Stimulated activated CD4-positive, alpha-beta T cell treated with anti-CD3 and anti-CD28 coated beads, Interleukin-4, amount 100 ng/mL, for 24 hours (primary cell): Measurements from ENCODE around the gene SCAF11.
"Not testable (repeated sequence)": the region's sequence is repeated elsewhere in the genome, so short reads cannot be mapped to it uniquely, and the experiment has no call there.

ENCODE experiments used
- DNase-seq: peaks from one replicate; pipeline ENCODE4 v3.0.0-alpha.2; 2020

Gene SCAF11, protein sequence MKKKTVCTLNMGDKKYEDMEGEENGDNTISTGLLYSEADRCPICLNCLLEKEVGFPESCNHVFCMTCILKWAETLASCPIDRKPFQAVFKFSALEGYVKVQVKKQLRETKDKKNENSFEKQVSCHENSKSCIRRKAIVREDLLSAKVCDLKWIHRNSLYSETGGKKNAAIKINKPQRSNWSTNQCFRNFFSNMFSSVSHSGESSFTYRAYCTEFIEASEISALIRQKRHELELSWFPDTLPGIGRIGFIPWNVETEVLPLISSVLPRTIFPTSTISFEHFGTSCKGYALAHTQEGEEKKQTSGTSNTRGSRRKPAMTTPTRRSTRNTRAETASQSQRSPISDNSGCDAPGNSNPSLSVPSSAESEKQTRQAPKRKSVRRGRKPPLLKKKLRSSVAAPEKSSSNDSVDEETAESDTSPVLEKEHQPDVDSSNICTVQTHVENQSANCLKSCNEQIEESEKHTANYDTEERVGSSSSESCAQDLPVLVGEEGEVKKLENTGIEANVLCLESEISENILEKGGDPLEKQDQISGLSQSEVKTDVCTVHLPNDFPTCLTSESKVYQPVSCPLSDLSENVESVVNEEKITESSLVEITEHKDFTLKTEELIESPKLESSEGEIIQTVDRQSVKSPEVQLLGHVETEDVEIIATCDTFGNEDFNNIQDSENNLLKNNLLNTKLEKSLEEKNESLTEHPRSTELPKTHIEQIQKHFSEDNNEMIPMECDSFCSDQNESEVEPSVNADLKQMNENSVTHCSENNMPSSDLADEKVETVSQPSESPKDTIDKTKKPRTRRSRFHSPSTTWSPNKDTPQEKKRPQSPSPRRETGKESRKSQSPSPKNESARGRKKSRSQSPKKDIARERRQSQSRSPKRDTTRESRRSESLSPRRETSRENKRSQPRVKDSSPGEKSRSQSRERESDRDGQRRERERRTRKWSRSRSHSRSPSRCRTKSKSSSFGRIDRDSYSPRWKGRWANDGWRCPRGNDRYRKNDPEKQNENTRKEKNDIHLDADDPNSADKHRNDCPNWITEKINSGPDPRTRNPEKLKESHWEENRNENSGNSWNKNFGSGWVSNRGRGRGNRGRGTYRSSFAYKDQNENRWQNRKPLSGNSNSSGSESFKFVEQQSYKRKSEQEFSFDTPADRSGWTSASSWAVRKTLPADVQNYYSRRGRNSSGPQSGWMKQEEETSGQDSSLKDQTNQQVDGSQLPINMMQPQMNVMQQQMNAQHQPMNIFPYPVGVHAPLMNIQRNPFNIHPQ (N-terminal part only)

DNA sequence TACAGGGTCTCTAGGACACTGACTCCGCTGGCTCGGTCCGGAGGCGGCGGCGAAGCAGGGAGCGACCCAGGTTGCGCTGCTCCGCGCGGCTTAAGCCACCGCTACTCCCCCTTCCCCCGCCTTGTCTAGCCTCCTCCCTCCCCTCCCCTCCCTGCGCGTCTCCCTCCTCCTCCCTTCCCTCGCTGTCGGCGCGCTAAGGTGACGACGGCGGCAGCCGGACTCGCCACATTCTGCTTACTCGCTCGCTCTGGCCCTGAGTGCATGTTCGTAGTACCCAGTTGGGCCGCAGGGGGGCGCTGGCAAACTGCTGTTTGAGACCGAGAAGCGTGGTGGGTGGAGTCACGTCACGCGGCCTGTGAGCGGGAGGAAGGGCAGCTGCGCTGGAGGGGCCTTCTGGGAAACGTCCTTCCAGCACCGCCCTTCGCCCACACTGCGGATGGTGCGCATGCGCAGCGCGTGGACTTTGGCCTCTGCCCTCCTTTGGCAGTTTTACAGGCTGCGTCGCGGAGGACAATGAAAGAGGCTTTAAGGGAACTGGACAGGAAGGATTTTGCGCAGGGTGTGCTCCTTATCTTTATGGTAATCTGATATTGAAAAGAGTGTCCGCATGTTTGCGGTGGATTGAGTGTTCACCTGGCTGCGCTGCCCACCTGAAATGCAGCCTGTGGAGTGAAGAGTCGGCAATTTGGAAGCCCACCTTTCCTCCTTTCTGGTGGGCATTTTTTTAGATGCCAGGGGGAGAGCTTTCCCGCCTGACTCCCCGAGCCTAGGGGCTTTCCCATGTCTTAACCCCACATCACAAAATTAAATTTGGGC, at the start of gene SCAF11:
Gene SCAF11, minus strand, starts transcription at position 107 of the 816 bp plus-strand sequence. CDS start 26,407 bp downstream, outside the sequence.
- peak; percentile 100 for DNase-seq

DNA sequence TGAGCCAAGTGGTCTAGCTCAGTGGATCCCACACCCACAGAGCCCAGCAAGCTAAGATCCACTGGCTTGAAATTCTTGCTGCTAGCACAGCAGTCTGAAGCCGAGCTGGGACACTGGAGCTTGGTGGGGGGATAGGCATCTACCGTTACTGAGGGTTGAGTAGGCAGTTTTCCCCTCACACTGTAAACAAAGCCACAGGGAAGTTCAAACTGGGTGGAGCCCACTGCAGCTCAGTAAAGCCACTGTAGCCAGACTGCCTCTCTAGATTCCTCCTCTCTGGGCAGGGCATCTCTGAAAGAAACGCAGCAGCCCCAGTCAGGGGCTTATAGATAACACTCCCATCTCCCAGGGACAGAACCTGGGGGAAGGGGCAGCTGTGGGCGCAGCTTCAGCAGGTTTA, 46.7 kb upstream of the SCAF11 start:
- DNase-seq = not testable (repeated sequence)

DNA sequence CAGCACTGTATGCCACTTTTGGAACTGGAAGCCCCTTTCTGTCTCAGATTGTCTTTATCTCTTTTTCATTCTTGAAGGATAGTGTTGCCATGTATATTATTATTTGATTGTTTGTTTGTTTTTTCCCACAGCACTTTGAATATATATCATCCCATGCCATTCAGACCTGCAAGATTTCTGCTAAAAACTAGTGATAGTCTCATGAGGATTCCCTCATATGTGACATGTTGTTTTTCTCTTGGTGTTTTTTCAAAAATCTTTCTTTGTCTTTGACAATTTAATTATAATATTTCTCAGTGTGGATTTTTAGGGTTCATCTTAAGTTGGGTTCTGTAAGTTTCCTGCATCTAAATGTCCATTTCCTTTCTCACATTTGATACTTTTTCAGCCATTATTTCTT, 36.8 kb upstream of the SCAF11 start:
- DNase-seq = no peak

DNA sequence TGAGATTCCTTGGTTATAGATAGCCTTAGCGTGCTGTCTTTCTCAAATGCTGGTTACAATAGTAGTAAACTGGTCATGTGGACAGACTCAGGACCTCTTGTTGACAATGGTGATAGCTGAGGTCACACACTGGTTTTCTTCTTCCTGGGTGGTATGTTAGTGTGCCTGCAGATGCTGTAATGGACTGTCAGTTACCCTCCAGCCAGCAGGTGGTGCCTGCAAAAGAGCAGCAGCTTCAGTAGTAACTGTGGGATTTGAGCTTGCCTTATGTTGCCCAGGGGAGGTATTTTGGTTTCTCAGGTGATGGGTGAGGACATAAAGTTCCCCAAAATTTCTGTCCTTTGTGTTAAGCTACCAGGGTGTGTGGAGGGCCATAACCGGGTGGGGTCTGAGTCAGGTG, 33.7 kb upstream of the SCAF11 start:
- DNase-seq = no peak

DNA sequence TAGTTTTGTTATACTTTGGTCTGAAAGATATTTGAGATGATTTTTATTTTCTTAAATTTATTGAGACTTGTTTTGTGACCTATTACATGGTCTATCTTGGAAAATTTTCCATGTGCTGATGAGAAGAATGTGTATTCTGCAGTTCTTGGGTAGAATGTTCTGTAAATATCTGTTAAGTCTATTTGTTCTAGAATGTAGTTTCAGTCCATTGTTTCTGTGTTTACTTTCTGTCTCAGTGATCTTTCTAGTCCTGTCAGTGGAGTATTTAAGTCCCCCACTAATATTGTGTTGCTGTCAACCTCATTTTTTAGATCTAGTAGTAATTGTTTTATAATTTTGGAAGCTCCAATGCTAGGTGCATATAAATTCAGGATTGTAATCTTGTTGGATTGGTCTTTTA, 30.4 kb upstream of the SCAF11 start:
- no peak for DNase-seq

DNA sequence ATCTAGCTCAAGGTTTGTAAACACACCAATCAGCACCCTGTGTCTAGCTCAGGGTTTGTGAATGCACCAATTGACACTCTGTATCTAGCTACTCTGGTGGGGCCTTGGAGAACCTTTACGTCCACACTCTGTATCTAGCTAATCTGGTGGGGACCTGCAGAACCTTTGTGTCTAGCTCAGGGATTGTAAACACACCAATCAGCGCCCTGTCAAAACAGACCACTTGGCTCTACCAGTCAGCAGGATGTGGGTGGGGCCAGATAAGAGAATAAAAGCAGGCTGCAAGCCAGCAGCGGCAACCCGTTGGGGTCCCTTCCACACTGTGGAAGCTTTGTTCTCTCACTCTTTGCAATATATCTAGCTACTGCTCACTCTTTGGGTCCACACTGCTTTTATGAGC, 28.3 kb upstream of the SCAF11 start:
- DNase-seq = not testable (repeated sequence)

DNA sequence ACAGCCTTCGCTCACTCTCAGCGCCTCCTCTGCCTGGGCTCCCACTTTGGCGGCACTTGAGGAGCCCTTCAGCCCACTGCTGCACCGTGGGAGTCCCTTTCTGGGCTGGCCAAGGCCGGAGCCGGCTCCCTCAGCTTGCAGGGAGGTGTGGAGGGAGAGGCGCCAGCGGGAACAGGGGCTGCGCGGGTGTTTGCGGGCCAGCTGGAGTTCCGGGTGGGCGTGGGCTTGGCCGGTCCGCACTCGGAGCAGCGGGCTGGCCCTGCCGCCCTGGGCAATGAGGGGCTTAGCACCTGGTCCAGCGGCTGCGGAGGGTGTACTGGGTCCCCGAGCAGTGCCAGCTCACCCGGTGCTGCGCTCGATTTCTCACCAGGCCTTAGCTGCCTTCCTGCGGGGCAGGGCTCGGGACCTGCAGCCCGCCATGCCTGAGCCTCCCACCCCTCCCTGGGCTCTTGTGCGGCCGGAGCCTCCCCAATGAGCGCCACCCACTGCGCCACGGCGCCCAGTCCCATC, 27.5 kb upstream of the SCAF11 start:
- DNase-seq = not testable (repeated sequence)

DNA sequence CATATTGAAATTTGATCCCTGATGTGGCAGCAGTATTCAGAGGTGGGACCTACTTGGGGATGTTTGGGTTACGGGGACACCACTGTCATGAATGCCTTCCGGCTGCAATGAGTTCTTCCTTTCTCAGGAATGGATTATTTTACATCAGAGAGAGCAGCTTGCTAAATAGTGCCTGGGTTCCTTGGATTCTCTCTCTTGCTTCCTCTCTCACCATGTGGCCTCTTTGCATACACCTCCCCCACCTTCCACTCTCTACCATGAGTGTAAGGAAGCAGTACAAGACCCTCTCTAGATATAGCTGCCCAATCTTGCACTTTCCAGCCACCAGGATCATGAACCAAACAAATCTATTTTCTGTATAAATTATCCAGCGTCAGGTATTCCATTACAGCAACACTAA, 15.4 kb upstream of the SCAF11 start:
- DNase-seq = no peak

DNA sequence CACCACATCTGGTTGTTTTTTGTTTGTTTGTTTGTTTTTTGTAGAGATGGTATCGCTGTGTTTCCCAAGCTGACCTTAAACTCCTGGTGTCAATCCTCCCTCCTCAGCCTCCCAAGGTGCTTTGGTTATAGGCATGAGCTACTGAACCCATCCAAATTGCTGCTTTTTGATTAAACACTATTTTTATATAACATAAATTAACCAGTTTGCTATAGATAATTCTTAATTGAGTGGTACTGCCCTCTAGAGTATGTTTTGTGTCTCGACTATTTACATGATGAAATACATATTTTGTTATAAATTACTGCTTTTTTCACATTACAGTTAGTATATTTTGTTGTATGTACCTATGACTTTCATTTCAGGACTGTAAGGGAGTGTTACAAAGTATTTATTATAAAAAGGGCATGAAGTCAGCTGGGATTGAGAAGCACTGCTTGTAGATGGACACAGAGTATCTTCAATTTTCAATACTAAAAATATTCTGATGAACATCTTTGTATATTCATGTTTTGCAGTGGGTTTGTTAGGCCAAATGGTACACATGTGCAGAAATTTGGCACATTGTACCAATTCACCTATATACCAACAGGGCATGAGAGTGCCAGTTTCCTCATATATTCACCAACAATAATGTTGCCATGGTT, 14.9 kb upstream of the SCAF11 start:
- no peak for DNase-seq

DNA sequence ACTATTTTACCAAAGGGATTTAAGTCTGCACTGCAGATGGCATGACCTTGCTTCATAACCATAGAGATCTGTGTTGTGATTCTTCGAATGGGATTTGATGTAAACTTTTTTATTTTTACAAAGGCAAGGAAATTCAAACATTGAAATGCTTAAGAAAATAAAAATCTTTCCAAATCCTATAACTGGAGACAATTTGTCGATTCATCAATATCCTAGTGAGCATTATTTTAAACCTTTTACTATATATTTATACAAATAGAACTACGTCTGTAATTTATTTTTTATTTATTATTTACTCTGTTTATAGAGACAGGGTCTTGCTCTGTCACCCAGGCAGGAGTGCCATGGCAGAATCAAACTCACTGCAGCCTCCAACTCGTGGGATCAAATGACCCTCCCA, 14.3 kb upstream of the SCAF11 start:
- DNase-seq = no peak

DNA sequence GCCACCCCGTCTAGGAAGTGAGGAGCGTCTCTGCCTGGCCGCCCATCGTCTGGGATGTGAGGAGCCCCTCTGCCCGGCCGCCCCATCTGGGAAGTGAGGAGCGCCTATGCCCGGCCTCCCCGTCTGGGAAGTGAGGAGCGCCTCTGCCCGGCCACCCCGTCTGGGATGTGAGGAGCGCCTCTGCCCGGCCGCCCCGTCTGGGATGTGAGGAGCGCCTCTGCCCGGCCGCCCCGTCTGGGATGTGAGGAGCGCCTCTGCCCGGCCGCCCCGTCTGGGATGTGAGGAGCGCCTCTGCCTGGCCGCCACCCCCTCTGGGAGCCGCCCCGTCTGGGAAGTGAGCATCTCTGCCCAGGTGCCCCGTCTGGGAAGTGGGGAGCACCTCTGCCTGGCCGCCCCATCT, 9.7 kb upstream of the SCAF11 start:
- DNase-seq = not testable (repeated sequence)

DNA sequence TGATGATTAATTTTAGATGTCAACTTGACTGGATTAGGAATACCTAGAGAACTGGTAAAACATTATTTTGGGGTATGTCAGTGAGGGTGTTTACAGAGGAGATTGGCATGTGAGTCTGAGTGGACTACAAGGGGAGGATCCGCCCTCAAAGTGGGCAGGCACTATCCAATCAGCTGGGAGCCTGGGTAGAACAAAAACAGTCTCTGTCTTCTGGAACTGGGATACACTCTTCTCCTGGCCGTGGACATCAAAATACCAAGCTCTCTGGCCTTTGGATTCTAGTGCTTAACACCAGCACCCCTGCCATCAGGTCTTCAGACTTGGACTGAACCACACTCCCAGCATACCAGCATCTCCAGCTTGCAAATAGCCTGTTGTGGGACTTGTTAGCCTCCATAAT, 4.4 kb upstream of the SCAF11 start:
- DNase-seq = no peak

DNA sequence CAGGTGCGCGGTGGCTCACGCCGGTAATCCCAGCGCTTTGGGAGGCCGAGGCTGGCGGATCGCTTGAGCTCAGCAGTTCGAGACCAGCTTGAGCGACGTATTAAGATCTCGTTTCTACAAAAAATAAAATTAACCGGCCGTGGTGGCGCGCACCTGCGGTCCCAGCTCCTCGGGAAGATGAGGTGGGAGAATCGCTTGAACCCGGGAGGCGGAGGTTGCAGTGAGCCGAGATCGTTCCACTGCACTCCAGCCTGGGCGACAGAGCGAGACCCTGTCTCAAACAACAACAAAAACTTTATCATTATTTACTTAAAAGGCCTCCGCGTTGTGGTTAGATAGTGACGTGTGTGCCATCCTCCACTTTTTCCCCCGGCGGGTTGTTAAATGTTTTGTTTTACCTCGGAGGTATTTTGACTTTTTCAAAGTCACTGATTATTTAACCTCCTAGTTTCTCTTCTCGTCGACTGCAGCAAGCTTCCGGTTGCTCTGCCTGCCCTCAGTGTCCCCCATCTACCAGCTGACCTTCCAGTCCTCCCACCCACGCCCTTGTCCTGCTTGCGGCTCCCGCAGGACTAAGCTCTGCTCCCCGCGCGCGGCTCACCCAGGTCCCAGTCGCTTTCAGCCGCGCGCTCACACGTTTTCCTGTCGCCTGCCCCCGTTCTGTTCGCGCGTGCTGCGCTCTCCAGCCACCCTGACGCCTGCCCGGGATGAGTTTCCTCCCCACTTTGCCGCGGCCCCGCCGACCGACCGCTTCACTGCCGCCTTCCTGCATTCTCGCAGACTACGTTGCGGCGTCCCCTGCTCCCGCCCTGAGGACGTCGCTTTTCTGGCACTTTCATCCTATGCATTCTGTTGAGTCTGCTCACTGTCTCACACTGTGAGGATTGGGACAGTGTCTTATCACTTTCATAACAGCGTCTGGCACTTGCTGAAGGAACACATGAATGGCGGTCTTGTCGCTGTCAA, 1.2 kb upstream of the SCAF11 start:
- peak; percentile 70 for DNase-seq

DNA sequence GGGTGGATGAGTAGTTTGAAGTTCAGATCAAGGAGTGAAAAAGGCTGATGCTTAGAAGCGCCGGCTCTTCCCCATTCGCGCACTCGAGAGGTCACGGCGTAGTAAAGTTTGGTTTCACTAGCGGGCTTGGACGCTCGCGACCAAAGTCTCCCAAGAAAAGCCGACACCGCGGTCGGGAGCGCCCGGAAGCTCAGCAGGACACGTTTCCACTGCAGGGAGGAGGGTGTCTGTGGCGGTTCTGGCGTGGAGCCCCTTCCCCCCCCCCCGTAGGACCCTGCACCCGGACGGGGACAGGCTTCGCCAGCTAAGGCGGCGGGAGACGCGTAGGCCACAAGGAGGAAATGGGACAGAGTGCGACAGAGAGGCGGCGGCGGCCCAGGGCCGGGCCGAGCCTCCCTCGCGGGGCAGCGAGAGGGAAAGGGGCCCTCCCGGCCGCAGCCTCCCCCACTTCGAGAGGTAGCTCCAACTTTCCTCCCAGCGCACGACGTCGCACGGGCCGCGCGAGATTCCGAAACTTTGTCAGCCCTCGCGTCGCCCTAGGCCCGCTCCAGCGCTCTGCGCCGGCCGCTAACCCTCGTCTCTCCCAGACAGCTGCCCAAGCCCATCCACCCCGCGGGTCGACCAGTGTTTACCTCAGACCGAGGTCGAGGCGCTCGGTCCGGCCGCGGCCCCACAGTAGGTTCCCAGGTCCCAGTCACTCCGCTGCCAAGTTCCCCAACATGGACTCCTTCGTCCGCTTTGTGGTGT, 480 bp downstream of the SCAF11 start:
- peak; percentile 49 for DNase-seq

DNA sequence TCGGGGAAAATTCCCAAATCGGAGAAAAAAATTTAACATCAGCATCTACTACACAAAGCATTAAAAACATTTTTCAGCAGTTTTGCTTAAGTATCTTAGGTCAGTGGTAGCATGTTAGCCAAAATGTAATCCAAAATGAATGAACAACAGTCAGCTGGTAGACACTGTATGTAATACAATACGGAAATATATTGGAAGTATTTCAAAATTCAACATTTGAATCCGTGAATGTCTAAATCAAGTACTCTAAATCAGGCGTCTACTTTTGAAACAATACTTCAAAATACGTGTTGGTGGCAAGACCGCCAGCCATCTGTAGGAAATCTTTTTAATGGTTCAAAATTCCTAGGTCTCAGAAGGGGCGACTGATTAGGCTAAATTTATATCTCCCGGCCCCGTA, 1.1 kb downstream of the SCAF11 start:
- DNase-seq = no peak

DNA sequence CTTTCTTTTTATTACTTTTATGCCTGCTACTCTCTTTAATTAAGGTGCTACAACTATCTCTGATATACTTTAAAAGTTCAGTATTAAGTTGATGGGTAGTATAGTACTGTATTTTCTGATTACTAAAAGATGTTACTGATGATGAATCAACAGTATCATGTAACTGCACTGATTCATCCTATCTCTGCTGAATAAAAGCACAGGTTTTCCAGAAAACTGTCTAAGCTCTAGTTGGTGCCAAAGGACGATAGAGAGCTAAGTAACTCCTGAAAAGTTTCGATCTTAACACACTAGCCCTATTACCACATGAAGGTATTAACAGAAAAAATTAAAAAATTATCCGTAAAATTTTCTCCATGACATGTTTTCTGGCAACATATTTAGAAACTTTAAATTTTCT, 2.1 kb downstream of the SCAF11 start:
- DNase-seq = no peak

DNA sequence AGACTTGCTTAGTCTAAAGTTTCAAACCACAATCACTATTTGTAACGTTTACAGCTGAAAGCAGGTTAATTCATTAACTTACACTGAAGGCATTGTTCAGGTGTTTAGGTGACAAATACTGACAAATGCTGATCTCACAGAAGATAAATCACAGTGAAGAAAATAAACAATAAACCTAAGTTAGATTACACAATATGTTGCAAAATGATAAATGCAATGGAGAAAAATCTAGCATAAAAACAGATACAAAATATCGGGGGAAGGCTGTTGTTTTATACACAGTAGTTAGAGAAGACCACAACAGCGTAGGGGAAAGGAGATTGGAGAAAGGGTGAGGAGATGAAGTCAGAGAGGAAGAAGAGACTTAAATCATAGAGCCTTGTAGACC, 3.0 kb downstream of the SCAF11 start:
- no peak for DNase-seq

DNA sequence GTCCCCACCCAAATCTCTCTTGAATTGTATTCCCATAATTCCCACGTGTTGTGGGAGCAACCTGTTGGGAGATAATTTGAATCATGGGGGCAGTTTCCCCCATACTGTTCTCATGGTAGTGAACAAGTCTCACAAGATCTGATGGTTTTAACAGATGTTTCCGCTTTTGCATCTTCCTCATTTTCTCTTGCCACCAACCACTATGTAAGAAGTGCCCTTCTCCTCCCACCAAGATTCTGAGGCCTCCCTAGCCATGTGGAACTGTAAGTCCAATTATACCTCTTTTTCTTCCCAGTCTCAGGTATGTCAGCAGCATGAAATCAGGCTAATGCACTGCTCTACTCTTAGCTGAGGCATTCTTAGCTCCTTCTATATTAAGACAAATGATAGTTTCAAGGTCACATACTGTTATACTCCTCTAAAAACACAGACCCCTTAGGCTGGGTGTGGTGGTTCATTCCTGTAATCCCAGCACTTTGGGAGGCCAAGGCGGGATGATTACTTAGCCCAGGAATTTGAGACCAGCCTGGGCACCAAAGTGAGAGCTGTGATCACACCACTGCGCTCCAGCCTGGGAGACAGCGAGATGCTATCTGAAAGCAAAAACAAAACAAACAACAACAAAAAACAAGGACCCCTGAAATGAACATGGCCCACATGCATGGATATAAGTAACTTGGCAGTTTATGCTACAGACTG, 3.6 kb downstream of the SCAF11 start:
- DNase-seq = no peak
